HG03565 (cell line): ENCODE data around the gene TXNRD2.
"Not testable (repeated sequence)": the region's sequence is repeated elsewhere in the genome, so short reads cannot be mapped to it uniquely, and the experiment has no call there.

Experiments used
- ATAC-seq: cut with Tn5 transposase; IDR thresholded peaks from one replicate; pipeline ENCODE4 v1.9.1; 2021; ENCODE audit warnings: mild to moderate bottlenecking, moderate library complexity; ENCODE audit not compliant: unreplicated experiment

The TXNRD2 gene

GRCh38 chr22:19848298-19849224, 93.1 kb downstream of the TXNRD2 start:
- ATAC-seq: no peak

GRCh38 chr22:19847345-19847632, 94.3 kb downstream of the TXNRD2 start:
- ATAC-seq: no peak

- ATAC-seq: no peak
These were observed 94.8 kb downstream of the TXNRD2 start for GRCh38 chr22:19846620-19847344.

- ATAC-seq: no peak
These were observed 96.4 kb downstream of the TXNRD2 start for GRCh38 chr22:19845054-19845722.

GRCh38 chr22:19844377-19845053, 97.1 kb downstream of the TXNRD2 start:
- ATAC-seq: no peak

GRCh38 chr22:19843857-19844376, 97.7 kb downstream of the TXNRD2 start:
- ATAC-seq: no peak

GRCh38 chr22:19843107-19843856, 98.3 kb downstream of the TXNRD2 start:
- ATAC-seq: no peak

GRCh38 chr22:19842393-19843106, 99.1 kb downstream of the TXNRD2 start:
- no peak for ATAC-seq

- ATAC-seq: no peak
These were observed 99.8 kb downstream of the TXNRD2 start for GRCh38 chr22:19841641-19842392.

GRCh38 chr22:19840955-19841640, 100.5 kb downstream of the TXNRD2 start:
- no peak for ATAC-seq

GRCh38 chr22:19840059-19840458, 101.6 kb downstream of the TXNRD2 start:
- ATAC-seq: no peak

GRCh38 chr22:19837915-19838314, 103.7 kb downstream of the TXNRD2 start:
- no peak for ATAC-seq

- ATAC-seq: no peak
These were observed 105.1 kb downstream of the TXNRD2 start for GRCh38 chr22:19836512-19836911.

GRCh38 chr22:19834599-19834998, 107.0 kb downstream of the TXNRD2 start:
- no peak for ATAC-seq

GRCh38 chr22:19833327-19833726, 108.3 kb downstream of the TXNRD2 start:
- ATAC-seq: not testable (repeated sequence)

GRCh38 chr22:19832476-19833108, 109.0 kb downstream of the TXNRD2 start:
- no peak for ATAC-seq

GRCh38 chr22:19831979-19832378, 109.6 kb downstream of the TXNRD2 start:
- ATAC-seq: not testable (repeated sequence)

- ATAC-seq: no peak
These were observed 110.6 kb downstream of the TXNRD2 start for GRCh38 chr22:19831016-19831415.
